Epithelial cell of esophagus (primary cell): Measurements from ENCODE around the gene PRAF2.

ENCODE experiments used
- DNase-seq: peaks from one replicate; pipeline ENCODE4 v3.0.0; 2010; ENCODE audit warnings: low read depth
- H3K4me3 ChIP-seq: 2 replicates; pipeline ENCODE4 v1.5.1; 2011; ENCODE audit warnings: mild to moderate bottlenecking, low read length, control low read depth
- CTCF ChIP-seq: IDR thresholded peaks from 2 replicates; pipeline ENCODE4 v1.5.1; 2011; ENCODE audit warnings: low read depth, mild to moderate bottlenecking, low read length, control low read depth, inconsistent platforms; ENCODE audit not compliant: insufficient read depth; ENCODE audit errors: missing control alignments

PRAF2 gene, protein sequence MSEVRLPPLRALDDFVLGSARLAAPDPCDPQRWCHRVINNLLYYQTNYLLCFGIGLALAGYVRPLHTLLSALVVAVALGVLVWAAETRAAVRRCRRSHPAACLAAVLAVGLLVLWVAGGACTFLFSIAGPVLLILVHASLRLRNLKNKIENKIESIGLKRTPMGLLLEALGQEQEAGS

GRCh38 chrX:49073601-49074575 lies at the start of gene PRAF2:
Gene PRAF2 (minus strand): TSS chrX:49074002. CDS start chrX:49073987, 15 bp downstream.
- TF ChIP-seq CTCF: no peak
- peak within 1 kb of the TSS; percentile 65 for H3K4me3 ChIP-seq
- DNase-seq: peak; percentile 92

DNA sequence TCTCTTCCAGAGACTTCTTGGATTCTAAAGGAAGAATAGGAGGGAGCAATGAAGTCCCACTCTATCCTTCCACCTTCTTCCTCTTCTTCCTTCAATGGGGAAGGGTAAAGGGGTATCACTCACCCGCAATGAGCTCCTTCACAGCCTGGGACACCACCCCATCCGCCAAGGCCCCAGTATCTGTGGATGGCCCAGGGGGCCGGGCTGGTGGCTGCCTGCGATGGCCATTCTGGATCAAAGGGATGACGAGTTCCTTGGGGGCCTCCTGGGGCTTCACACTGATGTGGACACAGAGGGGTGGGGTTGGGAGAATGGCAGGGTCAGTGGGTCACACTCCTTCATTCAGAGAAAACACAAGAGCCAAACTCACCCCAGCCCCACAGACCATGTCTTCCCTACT lies 48.7 kb upstream of the PRAF2 start:
- no peak for TF ChIP-seq CTCF
- peak overlapping the region; percentile 74 for H3K4me3 ChIP-seq
- no peak for DNase-seq

GRCh38 chrX:49120091-49120490 lies 46.3 kb upstream of the PRAF2 start:
- no peak for TF ChIP-seq CTCF
- no peak overlapping the region for H3K4me3 ChIP-seq
- DNase-seq: peak; percentile 14

GRCh38 chrX:49117581-49117980 lies 43.8 kb upstream of the PRAF2 start:
- TF ChIP-seq CTCF: no peak
- no peak for DNase-seq
- H3K4me3 ChIP-seq: no peak overlapping the region

DNA sequence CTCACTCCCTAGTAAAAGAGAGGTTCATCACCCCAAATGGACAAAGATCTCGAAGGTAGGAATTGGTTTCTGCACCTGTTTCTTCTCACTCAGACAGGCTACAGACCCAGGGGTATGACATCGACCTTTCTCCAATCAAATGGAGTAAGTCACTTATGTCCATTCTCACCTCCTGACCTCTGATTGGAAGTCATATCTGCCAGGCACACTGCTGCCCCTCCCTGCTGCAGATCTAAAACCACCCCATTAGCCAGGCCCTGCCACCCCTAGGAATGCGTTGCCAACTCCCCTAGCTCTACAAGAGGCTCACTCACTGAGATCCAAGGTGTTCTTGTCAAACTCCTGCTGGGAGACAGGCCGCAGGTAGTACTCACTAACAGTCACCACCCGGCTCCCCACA lies 42.9 kb upstream of the PRAF2 start:
- H3K4me3 ChIP-seq: no peak overlapping the region
- DNase-seq: no peak
- TF ChIP-seq CTCF: no peak

DNA sequence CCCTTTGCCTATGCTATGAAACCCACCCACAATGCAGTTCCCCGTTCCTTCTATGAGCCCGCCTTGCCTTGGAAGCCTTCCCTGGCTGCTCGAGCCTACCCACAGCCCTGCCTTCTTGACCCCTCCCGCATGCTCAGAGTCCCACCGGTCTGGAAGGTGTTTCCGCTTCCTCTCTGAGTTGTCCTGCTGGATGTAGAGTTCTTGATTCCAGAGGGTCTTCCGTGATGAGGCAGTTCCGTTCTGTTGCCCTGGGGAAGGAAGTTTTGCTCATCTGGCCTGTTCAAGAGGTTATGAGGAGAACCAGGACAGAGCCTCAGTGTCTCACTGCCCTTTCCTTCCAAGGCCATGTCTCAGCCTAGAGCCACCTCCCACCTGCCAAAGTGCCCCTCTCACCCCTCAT lies 42.3 kb upstream of the PRAF2 start:
- no peak for TF ChIP-seq CTCF
- DNase-seq: no peak
- H3K4me3 ChIP-seq: no peak overlapping the region

DNA sequence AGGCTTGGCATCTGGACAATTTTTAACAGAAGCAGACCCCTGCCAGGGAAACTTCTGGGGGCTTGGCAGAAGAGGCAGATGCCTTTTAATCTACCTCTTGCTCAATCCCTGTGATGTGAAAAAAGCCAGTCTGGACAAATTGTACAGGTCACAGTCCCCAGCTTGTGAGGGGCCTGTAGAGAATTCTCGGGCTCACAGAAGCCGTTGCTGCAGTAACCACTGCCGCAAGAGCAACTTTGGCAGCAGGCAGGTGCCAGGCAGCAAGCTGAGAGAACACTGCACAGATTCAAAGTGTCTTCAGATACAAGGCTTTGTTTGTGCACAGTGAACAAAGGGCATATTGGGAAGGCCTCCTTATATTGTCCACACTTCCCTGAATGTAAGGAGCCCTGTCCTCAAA lies 38.0 kb upstream of the PRAF2 start:
- H3K4me3 ChIP-seq: no peak overlapping the region
- TF ChIP-seq CTCF: no peak
- DNase-seq: no peak
